Aorta (tissue), 5 donors: ENCODE data around the gene SORBS1. TPM values are rescaled to one million over a fixed set of nuclear protein-coding genes. Genes with fewer than 3 reads are reported as not detected.

ENCODE experiments used
- ATAC-seq: fragments of 200-7000 bp; cut with Tn5 transposase; one replicate; pipeline ENCODE4 v1.9.1; 2022; ENCODE audit warnings: moderate library complexity; ENCODE audit not compliant: low FRiP score
- DNase-seq, 2 donors: peaks; one replicate each; pipeline ENCODE4 v3.0.0-alpha.2; 2020
- H3K27ac ChIP-seq, 2 donors: one replicate each; pipeline ENCODE4 v1.5.1; 2013; ENCODE audit warnings: low read length in 2 of 2, mild to moderate bottlenecking in 2 of 2, moderate library complexity in 2 of 2, control low read depth in 1 of 2, inconsistent platforms in 1 of 2, low read depth in 1 of 2
- H3K27me3 ChIP-seq, 2 donors: one replicate each; pipeline ENCODE4 v1.6.1; 2013; ENCODE audit warnings: control low read depth in 1 of 2, low read length in 1 of 2, mild to moderate bottlenecking in 1 of 2, moderate library complexity in 1 of 2; ENCODE audit not compliant: insufficient read depth in 2 of 2, control insufficient read depth in 1 of 2
- H3K36me3 ChIP-seq, 2 donors: one replicate each; pipeline ENCODE4 v1.6.1; 2013; ENCODE audit warnings: control low read depth in 1 of 2, low read length in 1 of 2, mild to moderate bottlenecking in 1 of 2; ENCODE audit not compliant: insufficient read depth in 2 of 2, control insufficient read depth in 1 of 2
- H3K4me1 ChIP-seq, 2 donors: one replicate each; pipeline ENCODE4 v1.6.1; 2013; ENCODE audit warnings: low read length in 2 of 2, control low read depth in 1 of 2, mild to moderate bottlenecking in 1 of 2, moderate library complexity in 1 of 2; ENCODE audit not compliant: insufficient read depth in 2 of 2, control insufficient read depth in 1 of 2
- H3K4me3 ChIP-seq, 2 donors: one replicate each; pipeline ENCODE4 v1.5.1; 2013; ENCODE audit warnings: low read length in 2 of 2, control low read depth in 1 of 2, mild to moderate bottlenecking in 1 of 2
- H3K9me3 ChIP-seq: one replicate; pipeline ENCODE4 v1.6.1; 2013; ENCODE audit warnings: mild to moderate bottlenecking, low read length; ENCODE audit not compliant: control insufficient read depth
- WGBS, 2 donors: extraction: QIAGEN DNeasy Blood & Tissue Kit; methylation state at CpG; one replicate each; pipeline ENCODE4 v1.1.7; 2013; 5-methylcytosine and 5-hydroxymethylcytosine counted together
- intact Hi-C, 2 donors: fragments of 100-400 bp; cut with DNase I; formaldehyde crosslinking; loops; one replicate each; pipeline versions ENCODE4 v1.14.2 to v1.15.0; 2022
- polyA plus RNA-seq, 2 donors: library from polyadenylated mRNA; stranded (reverse); fragments of 200-250 nt; gene quantifications; one replicate each; pipeline ENCODE4 v1.2.3, GENCODE V29; 2013
- total RNA-seq, 2 donors: library from RNA; stranded (reverse); fragmentation: NEBNext Ultra II Directional; extraction: Animal tissue kit (Norgen Biotek cat#: 25700); gene quantifications; one replicate each; pipeline ENCODE4 v1.2.1, GENCODE V29; 2021
- donor health status: healthy with polysubstance abuse.
- donor health status: Bipolar disorder and iron deficiency.
- donor health status: DM: no; HTN: no; CAD: no.
- donor health status: DM: no; HTN: no; CAD: no.
- donor health status: DM: yes; HTN: yes; CAD: no.

Gene SORBS1
- total and polyA plus RNA-seq, 4 donors: 371 to 1,478 (median 482) TPM

DNA sequence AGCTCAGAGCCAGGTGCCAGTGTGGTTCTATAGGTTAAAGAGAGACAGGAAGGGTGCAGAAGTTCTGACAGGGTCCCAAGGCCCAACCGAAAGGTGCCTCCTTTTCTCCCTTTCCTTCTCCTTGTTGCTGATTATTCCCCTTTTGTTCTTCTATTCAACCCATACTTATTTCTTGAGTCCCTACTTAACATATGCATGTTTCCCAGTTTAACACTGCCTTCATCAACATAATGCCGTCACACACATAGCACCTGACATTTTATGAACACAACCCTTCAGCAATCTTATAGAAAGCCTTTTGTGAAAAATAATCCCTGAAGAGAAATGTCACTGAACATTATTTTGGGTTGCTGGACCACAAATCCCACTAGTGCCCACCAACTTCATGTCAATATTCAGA lies 39.1 kb downstream of the SORBS1 start:
- Histone ChIP-seq H3K9me3 (no peaks in the 10 kb centered on the region), H3K27ac (peak overlapping the region; percentile 61 to 90), H3K27me3 (no peaks in the 10 kb centered on the region), H3K4me1 (peaks cover 6 to 13% of the 10 kb centered on the region in 2 donors), H3K36me3 (no peaks in the 10 kb centered on the region), H3K4me3 (no peak overlapping the region)
- no peak for DNase-seq
- intact Hi-C loops: no loop called here
- WGBS, 2 donors: 76 to 90% methylated on average over 2 of the region's 2 CpGs
- ATAC-seq: no peak

DNA sequence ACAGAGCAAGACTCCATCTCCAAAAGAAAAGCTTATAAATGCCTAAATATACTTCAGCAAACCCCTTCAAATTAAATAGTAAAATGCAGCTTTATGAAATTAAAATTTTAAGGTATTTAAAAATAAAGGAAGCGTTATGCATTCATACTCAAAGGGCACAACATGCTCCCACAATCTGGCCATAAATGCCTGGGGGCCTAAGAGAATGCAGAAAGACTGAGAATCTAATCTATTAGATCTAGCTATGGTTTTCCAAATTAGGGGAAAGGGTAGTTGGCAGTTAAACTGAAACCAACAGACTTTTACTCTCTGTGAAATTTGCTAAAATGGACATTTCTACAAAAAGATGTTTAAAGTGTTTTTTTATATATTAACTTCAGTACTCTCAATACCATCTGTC lies 40.6 kb downstream of the SORBS1 start:
- Histone ChIP-seq H3K27ac (peak overlapping the region; percentile 20 to 70), H3K9me3 (no peaks in the 10 kb centered on the region), H3K4me3 (no peak overlapping the region), H3K36me3 (no peaks in the 10 kb centered on the region), H3K27me3 (no peaks in the 10 kb centered on the region), H3K4me1 (peaks cover 11 to 15% of the 10 kb centered on the region in 2 donors)
- 67 to 74% methylated on average over 1 of the region's 1 CpG for WGBS, 2 donors
- intact Hi-C loops: no loop called here
- ATAC-seq (no peak), DNase-seq (no peak)

DNA sequence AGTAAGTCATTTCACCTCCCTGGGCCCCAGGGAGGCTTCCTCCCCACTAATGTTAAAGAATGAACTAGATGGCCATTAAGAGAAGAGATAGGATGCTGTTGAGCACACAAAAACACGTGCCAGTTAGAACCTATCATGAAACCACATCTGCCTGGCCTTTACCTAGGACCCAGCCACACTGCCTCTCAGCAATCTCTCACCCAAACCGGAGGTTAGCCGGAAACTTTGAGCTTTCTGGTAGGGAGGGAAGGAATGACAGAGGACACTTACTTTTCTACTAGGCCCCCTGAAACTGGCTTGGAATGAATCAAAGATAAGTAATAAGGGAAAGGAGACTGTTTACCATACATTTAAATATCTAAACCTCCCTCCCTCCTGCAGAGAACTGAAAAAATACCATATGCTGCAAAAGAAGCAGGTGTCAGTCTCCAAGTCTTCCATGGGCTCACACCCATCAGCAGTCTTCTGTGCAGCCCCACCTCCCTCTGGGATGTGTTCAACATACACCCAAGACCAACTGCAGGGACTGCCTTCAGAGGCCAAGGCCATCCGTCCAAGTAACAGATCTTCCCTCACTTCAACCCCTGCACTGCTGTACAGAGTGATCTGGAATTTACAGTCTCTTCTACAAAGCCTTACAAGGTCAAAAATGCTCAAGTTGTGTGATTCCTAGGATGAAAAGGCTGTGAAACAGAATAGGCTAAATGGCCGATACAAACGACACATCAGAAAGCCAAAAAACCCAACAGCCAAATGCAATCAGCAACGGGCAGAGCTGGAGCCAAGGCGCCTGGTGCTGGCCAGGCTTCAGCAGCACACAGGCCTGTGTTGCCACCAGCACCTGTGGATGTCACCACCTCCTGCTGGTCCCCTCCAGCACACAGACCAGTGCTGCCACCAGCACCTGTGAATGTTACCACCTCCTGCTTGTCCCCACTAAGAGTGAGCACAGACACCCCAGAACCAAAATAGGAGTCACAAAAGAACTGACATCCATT lies 42.4 kb downstream of the SORBS1 start:
- no peaks in the 10 kb centered on the region for H3K27me3 ChIP-seq
- no peak overlapping the region for H3K4me3 ChIP-seq
- DNase-seq (no peak), ATAC-seq (peak; percentile 9)
- peaks cover 0 to 2% of the 10 kb centered on the region in 2 donors for H3K36me3 ChIP-seq
- H3K9me3 ChIP-seq: no peaks in the 10 kb centered on the region
- peak overlapping the region; percentile 93 to 96 for H3K27ac ChIP-seq
- peaks cover 12 to 19% of the 10 kb centered on the region in 2 donors for H3K4me1 ChIP-seq
- 15% methylated on average over 8 of the region's 8 CpGs for WGBS, 2 donors
- intact Hi-C loops: loop anchor here in 1 of 2 donors (5.0 kb wide), 1 partner anchor 39 kb away; no protein-coding TSS in a partner anchor

DNA sequence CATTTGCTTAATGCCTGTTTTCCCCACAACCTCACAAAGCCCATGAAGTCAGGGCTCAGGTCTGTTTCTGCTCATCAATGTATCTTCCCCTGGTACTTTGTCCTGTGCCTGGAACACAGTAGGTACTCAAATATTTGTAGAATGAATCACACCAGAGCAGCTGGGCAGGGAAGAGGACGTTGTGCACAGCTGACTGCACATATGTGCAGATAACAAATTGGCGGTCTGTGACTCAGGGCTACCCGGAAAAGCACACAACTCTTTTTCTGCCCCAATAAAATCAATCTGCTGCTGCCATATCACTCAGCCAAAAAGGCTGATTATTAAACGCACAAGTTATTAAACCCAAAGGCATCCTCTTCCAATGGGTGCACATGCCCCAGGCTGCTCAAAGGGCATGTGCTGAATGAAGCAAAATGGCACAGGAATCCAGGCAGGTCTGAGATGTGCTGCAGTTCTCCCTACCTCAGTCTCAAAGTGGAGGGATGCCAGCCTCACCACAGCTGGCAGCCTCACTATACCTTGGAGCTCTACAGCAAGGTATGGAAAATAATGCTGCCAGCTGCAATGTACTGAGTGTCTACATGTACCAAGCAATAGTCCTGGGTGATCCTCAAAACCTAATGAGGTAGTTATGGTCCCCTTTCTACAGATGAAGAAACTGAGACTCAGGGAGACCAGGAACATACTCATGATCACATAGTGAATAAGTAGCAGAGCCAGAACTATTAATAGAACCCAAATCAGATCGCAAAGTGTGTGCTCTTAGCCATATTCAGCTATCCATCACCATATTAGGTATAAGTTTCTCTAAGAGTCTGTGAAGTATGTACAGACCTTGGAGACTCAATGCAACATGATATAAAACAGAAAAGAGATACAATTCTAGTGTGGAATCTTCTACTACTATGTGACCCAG lies 43.4 kb downstream of the SORBS1 start:
- Histone ChIP-seq H3K27me3 (no peaks in the 10 kb centered on the region), H3K9me3 (no peaks in the 10 kb centered on the region), H3K27ac (peak overlapping the region; percentile 96 to 99), H3K4me3 (no peak overlapping the region), H3K4me1 (peaks cover 12 to 18% of the 10 kb centered on the region in 2 donors), H3K36me3 (peaks cover 0 to 2% of the 10 kb centered on the region in 2 donors)
- WGBS, 2 donors: 2 to 6% methylated on average over 5 of the region's 5 CpGs
- intact Hi-C loops: loop anchor here in 1 of 2 donors (5.0 kb wide), 1 partner anchor 40 kb away; no protein-coding TSS in a partner anchor
- DNase-seq (peak in 1 of 2 donors; percentile 67), ATAC-seq (peak; percentile 21)

DNA sequence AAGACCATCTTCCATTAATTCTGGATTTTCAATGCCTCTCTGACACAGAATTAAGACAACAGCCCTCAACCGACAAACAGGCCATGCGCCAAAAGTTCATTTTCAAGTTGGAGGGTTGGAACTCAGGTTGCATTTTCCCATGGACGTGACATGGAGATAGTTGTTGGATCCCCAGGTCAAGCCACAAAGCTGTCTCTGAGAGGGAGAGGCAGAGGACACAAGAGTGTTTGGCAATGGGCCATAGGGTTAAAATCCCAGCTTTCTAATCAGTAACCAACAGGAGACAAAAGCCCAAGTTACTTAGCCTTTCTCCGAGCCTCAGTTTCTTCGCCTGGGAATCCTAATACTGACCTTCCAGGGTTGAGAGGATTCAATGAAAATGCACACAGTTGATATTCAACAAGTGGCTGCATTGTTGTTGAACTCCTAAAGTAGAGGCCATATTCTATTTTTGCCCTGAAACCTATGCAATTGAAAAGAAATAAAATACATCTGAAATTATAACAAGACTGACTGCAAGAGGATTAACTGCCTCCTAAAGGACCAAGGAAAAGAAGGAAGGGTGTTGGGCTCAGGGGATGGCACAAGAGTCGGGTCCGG lies 44.3 kb downstream of the SORBS1 start:
- Histone ChIP-seq H3K36me3 (peaks cover 0 to 2% of the 10 kb centered on the region in 2 donors), H3K4me3 (no peak overlapping the region), H3K27me3 (no peaks in the 10 kb centered on the region), H3K9me3 (no peaks in the 10 kb centered on the region), H3K27ac (peak overlapping the region; percentile 96), H3K4me1 (peaks cover 6 to 12% of the 10 kb centered on the region in 2 donors)
- ATAC-seq (no peak), DNase-seq (no peak)
- WGBS, 2 donors: 62 to 65% methylated on average over 7 of the region's 7 CpGs
- intact Hi-C loops: loop anchor here in 1 of 2 donors (5.0 kb wide), 1 partner anchor 40 kb away; no protein-coding TSS in a partner anchor

DNA sequence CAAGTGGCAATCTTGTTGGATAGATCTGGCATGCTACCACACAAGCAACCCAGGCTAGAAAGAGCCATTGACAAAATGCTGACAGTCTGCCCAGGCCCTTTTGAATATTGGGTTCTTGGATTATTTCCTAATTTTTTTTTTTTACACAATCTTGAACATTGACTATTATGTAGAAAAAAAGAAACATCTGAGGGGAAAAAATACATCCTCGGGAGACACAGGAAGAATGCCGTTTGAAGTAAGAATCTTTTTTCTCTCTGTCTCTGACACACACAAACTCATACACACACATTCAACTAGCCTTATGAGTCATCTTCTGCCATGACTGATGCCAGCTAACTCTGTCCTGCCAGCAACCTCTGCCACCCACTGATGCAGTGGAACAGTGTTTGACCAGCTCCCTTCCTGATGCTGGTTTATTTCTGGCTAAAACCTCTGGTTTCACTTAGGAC lies 47.2 kb downstream of the SORBS1 start:
- DNase-seq (peak in 1 of 2 donors; percentile 73), ATAC-seq (peak; percentile 80)
- Histone ChIP-seq H3K36me3 (peaks cover 0 to 2% of the 10 kb centered on the region in 2 donors), H3K4me1 (peaks cover 7 to 10% of the 10 kb centered on the region in 2 donors), H3K27ac (peak overlapping the region; percentile 77 to 85), H3K9me3 (no peaks in the 10 kb centered on the region), H3K4me3 (no peak overlapping the region), H3K27me3 (no peaks in the 10 kb centered on the region)
- WGBS, 2 donors: 0 to 3% methylated on average over 2 of the region's 2 CpGs
- intact Hi-C loops: loop anchor here in 1 of 2 donors (5.0 kb wide), 1 partner anchor 37 kb away; no protein-coding TSS in a partner anchor

DNA sequence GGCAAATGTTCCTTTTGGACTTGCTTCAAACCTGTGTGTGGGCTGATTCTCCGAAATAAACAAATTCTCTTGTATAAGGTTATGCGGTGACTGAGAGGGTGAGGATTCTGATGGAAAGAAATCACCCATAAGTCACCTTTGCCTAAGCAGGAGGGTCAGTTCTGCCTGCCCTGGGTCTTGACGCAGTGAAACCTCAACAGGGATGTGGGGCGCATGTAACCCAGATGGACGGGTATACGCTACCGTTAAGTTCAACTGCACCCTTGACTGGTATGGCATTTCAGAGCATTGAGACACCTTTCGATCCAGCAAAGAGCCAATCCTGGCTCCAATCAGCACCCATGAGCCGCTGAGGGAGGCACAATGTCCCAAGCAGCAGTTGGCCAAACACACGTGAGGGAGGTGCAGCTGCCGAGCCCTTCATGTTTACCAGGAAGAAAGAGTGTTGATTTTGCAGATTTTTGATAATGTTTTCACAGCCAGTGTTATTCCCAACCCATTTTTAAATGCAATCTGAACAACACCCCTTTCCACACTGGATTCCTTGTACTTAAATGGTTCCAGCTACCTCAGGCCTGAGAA lies 48.1 kb downstream of the SORBS1 start:
- peaks cover 7 to 12% of the 10 kb centered on the region in 2 donors for H3K4me1 ChIP-seq
- ATAC-seq: no peak
- H3K27me3 ChIP-seq: no peaks in the 10 kb centered on the region
- intact Hi-C loops: loop anchor here in 1 of 2 donors (5.0 kb wide), 1 partner anchor 36 kb away; no protein-coding TSS in a partner anchor
- H3K27ac ChIP-seq: peak overlapping the region; percentile 54 to 77
- H3K9me3 ChIP-seq: no peaks in the 10 kb centered on the region
- DNase-seq: no peak
- 32 to 37% methylated on average over 11 of the region's 11 CpGs for WGBS, 2 donors
- no peak overlapping the region for H3K4me3 ChIP-seq
- peaks cover 0 to 2% of the 10 kb centered on the region in 2 donors for H3K36me3 ChIP-seq
